H54 (cell line): Measurements from ENCODE around the gene TMEM115.

Experiments
- DNase-seq: peaks from one replicate; pipeline ENCODE4 v3.0.0; 2011; ENCODE audit warnings: low spot score, mixed read lengths; ENCODE audit not compliant: insufficient read length
- FAIRE-seq: peaks from 3 replicates; lab custom pipeline; 2011; peaks lifted over from hg19 to GRCh38; lab: Jason Lieb, UNC
- POLR2A ChIP-seq: IDR thresholded peaks from 2 replicates; pipeline ENCODE4 v1.6.1; 2011; ENCODE audit warnings: low read depth, mild to moderate bottlenecking, low read length

The TMEM115 gene

GRCh38 chr3:50371133-50371685, 11.9 kb upstream of the TMEM115 start:
- TF ChIP-seq POLR2A = no peak
- no peak for FAIRE-seq
- no peak for DNase-seq

- FAIRE-seq = no peak
- no peak for DNase-seq
Observed at GRCh38 chr3:50370594-50370993, 11.3 kb upstream of the TMEM115 start.

GRCh38 chr3:50369012-50369670, 9.8 kb upstream of the TMEM115 start:
- no peak for FAIRE-seq
- no peak for TF ChIP-seq POLR2A

More at GRCh38 chr3:50370594-50370993, 11.3 kb upstream of the TMEM115 start:
- no peak for TF ChIP-seq POLR2A

GRCh38 chr3:50365842-50366220, 6.5 kb upstream of the TMEM115 start:
- DNase-seq (no peak), FAIRE-seq (no peak)
- TF ChIP-seq POLR2A = no peak

More at GRCh38 chr3:50369012-50369670, 9.8 kb upstream of the TMEM115 start:
- DNase-seq = no peak

- DNase-seq (no peak), FAIRE-seq (no peak)
- no peak for TF ChIP-seq POLR2A
Observed at GRCh38 chr3:50365080-50365841, 5.9 kb upstream of the TMEM115 start.

- FAIRE-seq = no peak
- DNase-seq = no peak
- no peak for TF ChIP-seq POLR2A
Observed at GRCh38 chr3:50364573-50365079, 5.3 kb upstream of the TMEM115 start.

- no peak for TF ChIP-seq POLR2A
- no peak for FAIRE-seq
Observed at GRCh38 chr3:50359760-50360110, 414 bp upstream of the TMEM115 start.

GRCh38 chr3:50358355-50358910, 888 bp downstream of the TMEM115 start:
- DNase-seq (no peak), FAIRE-seq (no peak)
- no peak for TF ChIP-seq POLR2A

More at GRCh38 chr3:50359760-50360110, 414 bp upstream of the TMEM115 start:
- no peak for DNase-seq

GRCh38 chr3:50357481-50357880, 1.8 kb downstream of the TMEM115 start:
- no peak for TF ChIP-seq POLR2A
- DNase-seq = no peak
- no peak for FAIRE-seq

- no peak for TF ChIP-seq POLR2A
- FAIRE-seq (no peak), DNase-seq (no peak)
Observed at GRCh38 chr3:50356553-50356952, 2.8 kb downstream of the TMEM115 start.

- no peak for FAIRE-seq
- no peak for TF ChIP-seq POLR2A
- DNase-seq = no peak
Observed at GRCh38 chr3:50355829-50356552, 3.3 kb downstream of the TMEM115 start.

- TF ChIP-seq POLR2A = no peak
- FAIRE-seq (no peak), DNase-seq (no peak)
Observed at GRCh38 chr3:50354850-50355249, 4.5 kb downstream of the TMEM115 start.

GRCh38 chr3:50354186-50354764, 5.0 kb downstream of the TMEM115 start:
- DNase-seq = no peak
- no peak for TF ChIP-seq POLR2A
- no peak for FAIRE-seq
